Measurements from ENCODE around the gene FAM81A. TPM values are rescaled to one million over a fixed set of nuclear protein-coding genes. Genes with fewer than 3 reads are reported as not detected.

Gene FAM81A
- total and polyA plus RNA-seq, 8 donors = 1.9 to 5.0 (median 3.2) TPM

DNA sequence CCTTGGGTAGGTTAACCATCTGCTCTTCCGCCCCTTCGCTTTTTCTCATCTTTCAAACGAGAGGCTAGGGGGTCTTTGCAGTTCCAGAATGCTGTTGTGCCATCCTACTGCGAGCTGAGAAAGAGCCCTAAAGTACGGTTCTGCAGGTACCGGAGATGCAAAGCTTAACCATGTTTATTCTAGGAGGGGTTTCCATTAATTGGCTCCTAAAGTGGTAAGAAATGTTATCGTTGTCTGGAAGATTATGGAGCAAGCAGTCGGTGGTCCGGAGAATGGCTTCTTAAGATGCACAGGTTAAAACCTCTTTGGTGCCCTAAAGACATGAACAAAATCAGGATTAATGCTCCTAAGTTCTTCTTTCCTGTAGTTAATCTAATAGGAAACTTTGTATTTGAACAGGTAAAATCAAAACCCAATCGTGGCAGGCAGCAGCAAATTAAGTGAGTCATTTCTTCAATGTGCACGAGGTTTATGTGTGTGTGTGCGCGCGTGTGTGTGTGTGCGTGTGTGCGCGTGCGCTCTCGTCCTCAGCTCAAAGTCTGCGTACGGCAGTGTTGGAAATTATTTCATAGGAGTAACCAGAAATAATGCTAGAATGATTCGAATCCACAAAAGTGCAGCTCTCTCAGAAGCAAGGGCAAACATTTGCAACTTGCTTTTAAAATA, 772 bp downstream of the FAM81A start:
- H3K4me1 ChIP-seq = peaks cover 7 to 17% of the 10 kb centered on the region in 2 donors
- intact Hi-C loops (cut with DNase I) = no loop called here
- no peak for DNase-seq
- no peak overlapping the region for H3K27ac ChIP-seq
- TF ChIP-seq, protein P1, sequence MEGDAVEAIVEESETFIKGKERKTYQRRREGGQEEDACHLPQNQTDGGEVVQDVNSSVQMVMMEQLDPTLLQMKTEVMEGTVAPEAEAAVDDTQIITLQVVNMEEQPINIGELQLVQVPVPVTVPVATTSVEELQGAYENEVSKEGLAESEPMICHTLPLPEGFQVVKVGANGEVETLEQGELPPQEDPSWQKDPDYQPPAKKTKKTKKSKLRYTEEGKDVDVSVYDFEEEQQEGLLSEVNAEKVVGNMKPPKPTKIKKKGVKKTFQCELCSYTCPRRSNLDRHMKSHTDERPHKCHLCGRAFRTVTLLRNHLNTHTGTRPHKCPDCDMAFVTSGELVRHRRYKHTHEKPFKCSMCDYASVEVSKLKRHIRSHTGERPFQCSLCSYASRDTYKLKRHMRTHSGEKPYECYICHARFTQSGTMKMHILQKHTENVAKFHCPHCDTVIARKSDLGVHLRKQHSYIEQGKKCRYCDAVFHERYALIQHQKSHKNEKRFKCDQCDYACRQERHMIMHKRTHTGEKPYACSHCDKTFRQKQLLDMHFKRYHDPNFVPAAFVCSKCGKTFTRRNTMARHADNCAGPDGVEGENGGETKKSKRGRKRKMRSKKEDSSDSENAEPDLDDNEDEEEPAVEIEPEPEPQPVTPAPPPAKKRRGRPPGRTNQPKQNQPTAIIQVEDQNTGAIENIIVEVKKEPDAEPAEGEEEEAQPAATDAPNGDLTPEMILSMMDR (IDR thresholded peaks at IDR 0.05) = no peak
- no peak for ATAC-seq
- peaks cover 9 to 54% of the 10 kb centered on the region in 2 donors for H3K27me3 ChIP-seq
- H3K4me3 ChIP-seq = peak overlapping the region in 1 of 2 donors; percentile 28
- H3K9me3 ChIP-seq = no peaks in the 10 kb centered on the region
- H3K36me3 ChIP-seq = no peaks in the 10 kb centered on the region

DNA sequence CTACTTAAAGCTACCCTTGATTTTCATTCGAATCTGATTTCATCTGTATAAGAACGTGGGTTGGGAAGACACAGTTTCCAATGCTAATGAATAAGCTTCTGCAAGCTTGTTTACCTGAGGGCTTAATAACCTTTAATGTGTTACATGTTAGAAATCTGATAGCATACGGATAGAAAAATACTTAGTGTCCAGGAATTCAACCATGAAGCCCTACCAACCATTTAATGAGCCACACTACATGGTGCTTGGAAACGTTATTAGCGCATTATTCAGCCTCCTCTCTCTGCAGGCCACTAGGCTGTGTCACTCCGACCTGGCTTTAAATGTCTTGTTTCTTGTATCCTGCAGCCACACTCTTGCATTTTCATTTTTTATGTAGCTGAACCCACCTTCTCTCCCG, 1.6 kb downstream of the FAM81A start:
- no peak for DNase-seq
- Histone ChIP-seq H3K27me3 (peaks cover 9 to 48% of the 10 kb centered on the region in 2 donors), H3K4me3 (no peak overlapping the region)

DNA sequence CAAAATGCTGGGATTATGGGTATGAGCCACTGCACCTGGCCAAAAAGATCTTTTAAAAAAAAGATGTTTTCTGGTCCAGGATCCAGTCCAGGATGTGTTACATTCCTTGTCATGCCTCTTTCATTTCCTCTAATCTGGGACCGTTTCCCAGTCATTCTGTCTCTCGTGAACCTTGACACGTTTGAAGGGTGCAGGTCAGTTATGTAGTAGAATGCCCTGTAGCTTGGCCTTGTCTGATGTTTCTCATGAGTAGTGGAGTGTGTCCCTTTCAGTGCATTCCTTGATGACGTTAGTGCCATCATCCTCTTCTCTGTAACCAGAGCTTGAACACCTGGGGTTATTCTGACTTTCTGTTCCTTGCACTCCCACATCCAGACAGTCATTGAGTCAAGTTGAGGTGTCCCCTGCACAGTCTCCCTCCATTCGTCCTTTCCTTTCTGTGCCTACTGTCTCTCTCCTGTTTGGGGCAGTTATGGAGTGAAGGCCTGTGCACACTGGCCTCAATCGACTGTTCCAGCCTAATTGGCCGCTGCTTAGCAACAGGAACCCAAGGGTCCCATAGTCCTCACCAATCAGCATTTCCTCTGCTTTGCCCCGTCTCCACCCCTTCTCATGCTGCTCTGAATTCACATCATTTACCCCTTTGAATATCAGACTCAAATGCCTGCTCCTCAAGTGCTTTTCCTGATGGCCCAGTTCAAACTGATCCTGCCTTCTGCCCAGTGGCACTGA, 5.5 kb downstream of the FAM81A start:
- TF ChIP-seq, protein P1 (IDR thresholded peaks at IDR 0.05) = no peak
- intact Hi-C loops (cut with DNase I) = no loop called here
- peaks cover under 1 to 3% of the 10 kb centered on the region in 2 donors for H3K4me1 ChIP-seq
- H3K27ac ChIP-seq = no peak overlapping the region
- H3K4me3 ChIP-seq = no peak overlapping the region
- DNase-seq (no peak), ATAC-seq (no peak)
- H3K27me3 ChIP-seq = peaks cover 0 to 10% of the 10 kb centered on the region in 2 donors
- H3K36me3 ChIP-seq = no peaks in the 10 kb centered on the region
- no peaks in the 10 kb centered on the region for H3K9me3 ChIP-seq

More for the DNA sequence above, 1.6 kb downstream of the FAM81A start:
- Histone ChIP-seq H3K27ac (no peak overlapping the region), H3K9me3 (no peaks in the 10 kb centered on the region), H3K36me3 (no peaks in the 10 kb centered on the region), H3K4me1 (peaks cover 7 to 17% of the 10 kb centered on the region in 2 donors)
- intact Hi-C loops (cut with DNase I) = no loop called here
- ATAC-seq = no peak
- TF ChIP-seq, protein P1 (IDR thresholded peaks at IDR 0.05) = no peak

DNA sequence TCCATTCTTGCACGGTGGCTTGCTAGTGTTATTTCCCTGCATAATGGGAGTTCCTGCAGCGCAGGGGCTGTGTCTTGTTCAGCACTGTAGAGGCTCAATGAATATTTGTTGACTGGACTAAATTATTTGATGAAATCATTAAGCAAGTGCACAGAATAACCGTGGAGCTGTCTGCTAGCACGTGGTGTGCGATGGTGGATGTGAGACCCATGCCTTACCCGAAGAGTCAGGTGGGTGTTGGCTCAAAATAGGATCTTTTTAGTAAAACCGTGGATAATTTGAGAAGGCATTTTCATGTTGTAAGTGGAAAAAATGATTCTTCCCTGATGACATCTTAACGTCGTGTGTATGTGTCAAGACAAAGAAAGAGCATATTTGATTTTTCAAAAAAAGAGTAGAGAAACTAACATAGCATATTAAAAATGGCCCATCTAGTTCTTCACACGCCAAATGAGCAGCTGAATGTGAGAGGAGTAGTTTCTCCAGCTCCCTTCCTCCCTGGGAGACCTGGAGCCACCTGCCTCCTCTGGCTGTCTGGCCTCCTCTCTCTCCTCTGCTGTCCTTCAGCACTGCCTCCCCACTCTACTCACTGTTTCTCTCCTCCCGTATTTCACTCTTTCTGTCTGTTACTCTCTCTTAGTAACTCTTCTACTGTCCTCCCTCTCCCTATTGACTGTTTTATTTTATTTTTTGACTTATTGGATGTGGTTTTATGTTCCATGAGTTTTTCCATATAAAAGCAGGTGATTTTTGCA, 6.3 kb downstream of the FAM81A start:
- ATAC-seq (no peak), DNase-seq (no peak)
- Histone ChIP-seq H3K27ac (no peak overlapping the region), H3K4me1 (no peaks in the 10 kb centered on the region), H3K4me3 (no peak overlapping the region), H3K27me3 (peaks cover 0 to 3% of the 10 kb centered on the region in 2 donors), H3K36me3 (no peaks in the 10 kb centered on the region), H3K9me3 (no peaks in the 10 kb centered on the region)
- TF ChIP-seq, protein P1 (IDR thresholded peaks at IDR 0.05) = no peak
- intact Hi-C loops (cut with DNase I) = no loop called here

Data from left lung (tissue), 10 donors.